LNCaP clone FGC (cell line): ENCODE results near the gene PRR36.

Experiments used
- DNase-seq: peaks from one replicate; pipeline ENCODE4 v3.0.0-alpha.2; 2011; ENCODE audit warnings: low read depth
- H3K4me3 ChIP-seq: 2 replicates; pipeline ENCODE4 v1.5.1; 2011; ENCODE audit warnings: mild to moderate bottlenecking, low read depth, low read length, control low read depth
- TF ChIP-seq, protein P1 (sequence below): IDR thresholded peaks from 2 replicates; pipeline ENCODE4 v1.5.1; 2012; ENCODE audit warnings: mild to moderate bottlenecking; ENCODE audit not compliant: control insufficient read depth, insufficient read depth; ENCODE audit errors: extremely low read depth

Gene PRR36

DNA sequence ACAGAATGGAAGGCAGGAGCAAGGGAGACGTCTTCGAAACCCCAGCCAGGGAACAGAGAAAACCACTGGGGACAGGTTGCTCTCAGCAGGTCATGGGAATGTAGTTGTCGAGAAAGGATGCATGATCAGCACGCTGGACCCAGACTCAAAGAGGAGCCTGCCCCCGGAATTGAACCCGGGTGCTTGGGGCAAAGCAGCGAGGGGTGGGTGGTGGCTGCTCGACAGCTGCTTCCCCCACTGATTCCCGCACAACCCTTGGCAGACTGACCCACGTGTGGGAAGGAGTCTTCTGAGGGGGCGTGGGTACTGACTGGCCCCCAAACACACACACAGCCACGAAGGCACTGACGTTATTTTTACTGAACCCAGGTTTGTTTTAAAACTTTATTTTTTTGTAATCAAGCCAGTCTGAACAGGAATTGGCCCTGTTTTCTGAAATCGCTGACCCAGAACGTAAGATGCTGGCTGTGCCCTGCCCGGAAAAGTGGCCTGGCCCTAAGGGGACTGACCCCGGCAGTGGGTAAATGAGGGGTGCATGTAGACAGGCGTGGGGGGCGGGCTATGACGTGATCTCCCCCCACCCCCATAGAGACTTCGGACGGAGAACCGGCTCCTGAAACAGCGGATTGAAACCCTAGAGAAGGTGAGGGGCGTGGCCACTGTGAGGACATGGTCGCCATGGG, 18.6 kb downstream of the PRR36 start:
- no peak overlapping the region for H3K4me3 ChIP-seq
- TF ChIP-seq, protein P1, sequence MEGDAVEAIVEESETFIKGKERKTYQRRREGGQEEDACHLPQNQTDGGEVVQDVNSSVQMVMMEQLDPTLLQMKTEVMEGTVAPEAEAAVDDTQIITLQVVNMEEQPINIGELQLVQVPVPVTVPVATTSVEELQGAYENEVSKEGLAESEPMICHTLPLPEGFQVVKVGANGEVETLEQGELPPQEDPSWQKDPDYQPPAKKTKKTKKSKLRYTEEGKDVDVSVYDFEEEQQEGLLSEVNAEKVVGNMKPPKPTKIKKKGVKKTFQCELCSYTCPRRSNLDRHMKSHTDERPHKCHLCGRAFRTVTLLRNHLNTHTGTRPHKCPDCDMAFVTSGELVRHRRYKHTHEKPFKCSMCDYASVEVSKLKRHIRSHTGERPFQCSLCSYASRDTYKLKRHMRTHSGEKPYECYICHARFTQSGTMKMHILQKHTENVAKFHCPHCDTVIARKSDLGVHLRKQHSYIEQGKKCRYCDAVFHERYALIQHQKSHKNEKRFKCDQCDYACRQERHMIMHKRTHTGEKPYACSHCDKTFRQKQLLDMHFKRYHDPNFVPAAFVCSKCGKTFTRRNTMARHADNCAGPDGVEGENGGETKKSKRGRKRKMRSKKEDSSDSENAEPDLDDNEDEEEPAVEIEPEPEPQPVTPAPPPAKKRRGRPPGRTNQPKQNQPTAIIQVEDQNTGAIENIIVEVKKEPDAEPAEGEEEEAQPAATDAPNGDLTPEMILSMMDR: no peak
- no peak for DNase-seq

DNA sequence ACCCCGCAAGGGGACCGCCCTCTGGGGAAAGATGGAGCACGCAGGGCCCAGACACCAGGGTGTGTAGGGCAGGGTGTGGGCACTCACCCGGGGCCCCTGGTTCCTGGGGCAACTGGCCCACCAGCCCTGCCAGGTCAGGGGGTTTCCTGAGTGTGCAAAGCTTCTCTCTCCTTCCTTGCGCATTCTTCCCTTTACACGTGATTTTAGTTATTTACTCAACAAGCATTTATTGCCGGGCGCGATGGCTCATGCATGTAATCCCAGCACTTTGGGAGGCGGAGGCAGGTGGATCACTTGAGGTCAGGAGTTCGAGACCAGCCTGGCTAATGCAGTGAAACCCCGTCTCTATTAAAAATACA, 20.4 kb downstream of the PRR36 start:
- no peak overlapping the region for H3K4me3 ChIP-seq
- TF ChIP-seq, protein P1: no peak
- DNase-seq: no peak

DNA sequence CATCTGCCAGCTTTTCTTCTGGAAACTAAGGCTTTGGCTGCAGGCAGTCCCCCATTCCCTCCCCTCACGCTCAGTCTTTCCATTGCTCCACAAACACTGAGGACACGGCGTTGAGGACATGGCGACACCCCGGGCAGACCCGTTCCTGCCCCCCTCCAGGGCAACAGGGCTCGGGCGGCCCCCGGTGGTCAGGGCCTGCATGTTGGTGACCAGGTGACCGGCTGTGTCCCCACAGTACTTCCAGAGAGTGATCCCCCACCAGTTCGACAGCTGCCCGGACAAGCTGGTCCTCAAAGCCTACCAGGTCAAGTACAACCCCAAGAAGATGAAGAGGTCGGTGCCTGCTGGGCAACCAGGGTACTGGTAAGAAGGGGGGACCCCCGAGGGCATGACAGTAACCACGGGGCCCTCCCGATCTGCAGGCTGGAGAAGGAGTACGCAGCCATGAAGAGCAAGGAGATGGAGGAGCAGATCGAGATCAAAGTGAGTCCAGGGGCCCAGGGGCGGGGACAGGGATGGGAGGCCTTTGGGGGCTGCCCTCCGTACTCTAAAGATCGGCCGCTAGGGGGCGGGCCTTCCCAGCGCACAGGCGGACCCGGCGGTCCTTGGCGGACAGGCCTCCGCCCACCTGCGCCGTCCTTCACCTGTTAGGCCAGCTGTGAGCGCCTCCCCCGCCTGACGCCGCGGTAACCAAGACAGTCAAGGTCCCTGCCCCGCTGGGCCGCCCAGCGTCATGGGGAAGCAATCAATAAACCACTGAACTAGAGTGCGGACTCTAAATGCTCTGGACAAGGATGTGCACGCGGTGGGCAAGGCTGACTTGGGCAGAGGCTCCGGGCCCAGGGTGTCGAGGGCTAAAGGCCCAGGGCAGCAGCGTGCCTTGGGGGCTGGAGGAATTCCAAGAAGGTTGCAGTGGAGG, 21.1 kb downstream of the PRR36 start:
- TF ChIP-seq, protein P1: peak; percentile 74
- no peak overlapping the region for H3K4me3 ChIP-seq
- no peak for DNase-seq

DNA sequence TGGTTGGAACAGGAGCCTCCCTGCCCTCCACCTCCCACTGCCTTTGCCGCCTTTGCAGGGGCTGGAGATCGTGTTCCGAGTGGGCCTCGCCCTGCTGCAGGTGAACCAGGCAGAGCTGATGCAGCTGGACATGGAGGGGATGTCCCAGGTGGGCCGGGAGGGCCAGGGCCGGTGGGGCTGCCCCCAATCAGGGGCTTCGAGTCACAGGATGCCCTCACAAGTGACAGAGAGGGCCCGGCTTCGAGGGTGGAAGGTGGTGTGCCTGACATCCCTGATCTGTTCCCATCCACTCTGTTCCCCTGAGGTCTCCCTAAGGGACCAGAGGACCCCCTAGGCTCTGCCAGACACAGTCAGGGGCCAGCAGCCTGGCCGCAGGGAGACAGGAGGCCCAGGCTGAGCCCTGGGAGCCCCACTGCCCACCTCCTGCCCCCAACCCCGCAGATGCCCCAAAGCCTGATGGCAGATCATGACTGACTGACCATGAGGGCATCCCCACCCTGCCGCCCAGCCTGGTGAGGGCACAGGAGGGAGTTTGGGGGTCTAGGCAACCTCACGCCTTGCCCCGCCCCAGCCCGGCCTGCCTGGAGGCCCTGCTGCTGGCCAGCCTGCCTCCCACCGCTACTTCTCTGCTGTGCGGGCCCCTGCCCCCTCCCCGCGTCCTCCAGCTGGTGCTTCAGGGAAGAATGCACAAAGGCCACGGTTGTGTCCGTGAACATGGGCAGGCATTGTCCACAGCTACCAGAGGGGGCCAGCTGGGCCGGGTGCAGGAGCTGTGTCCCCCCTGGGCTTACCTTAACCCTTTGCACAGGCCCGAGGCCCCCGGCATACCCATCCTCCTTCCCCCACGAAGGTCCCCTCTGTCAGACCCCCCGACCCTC, 22.3 kb downstream of the PRR36 start:
- H3K4me3 ChIP-seq: no peak overlapping the region
- TF ChIP-seq, protein P1: no peak
- no peak for DNase-seq

DNA sequence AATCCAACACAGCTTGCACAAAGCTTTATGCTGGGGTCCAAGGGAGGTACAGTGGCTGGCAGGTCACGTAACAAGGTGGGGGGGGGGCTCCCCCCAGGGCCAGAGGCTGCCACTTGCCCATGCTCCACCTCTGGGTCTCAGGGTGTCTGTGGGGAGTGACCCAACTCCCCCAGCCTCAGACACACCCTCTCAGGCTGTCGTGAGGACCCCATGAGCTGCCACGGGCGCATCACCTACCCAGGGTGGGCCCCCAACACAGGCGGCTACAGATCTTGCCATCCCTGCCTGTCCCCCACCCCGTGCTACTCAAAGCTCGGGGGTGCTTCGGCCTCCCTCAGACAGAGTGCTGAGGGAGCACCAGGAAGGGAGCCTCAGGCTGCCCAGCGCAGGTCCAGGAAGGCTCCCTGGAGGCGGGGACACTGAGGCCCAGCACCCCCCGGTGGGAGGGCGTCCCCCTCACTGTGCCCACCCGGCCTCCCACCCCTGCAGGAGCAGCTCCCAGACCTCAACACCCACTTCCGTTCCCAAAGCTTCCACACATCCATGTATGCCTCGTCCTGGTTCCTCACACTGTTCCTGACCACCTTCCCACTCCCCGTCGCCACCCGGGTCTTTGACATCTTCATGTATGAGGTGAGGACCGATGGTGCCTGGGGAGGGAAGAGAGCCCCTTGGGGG, 23.1 kb downstream of the PRR36 start:
- TF ChIP-seq, protein P1: no peak
- DNase-seq: no peak
- no peak overlapping the region for H3K4me3 ChIP-seq
